ENCODE measurements around the gene GALNT8. TPM values are rescaled to one million over a fixed set of nuclear protein-coding genes. Genes with fewer than 3 reads are reported as not detected.

The GALNT8 gene
- total RNA-seq, 2 donors from 2014 or later, result 2.8 to 11.2 TPM

- DNase-seq, result no peak
- peaks cover 4% of the 10 kb centered on the region for H3K9me3 ChIP-seq (ENCODE audit: control insufficient read depth, low read length)
- Mint-ChIP-seq H3K4me1 (no peaks in the 10 kb centered on the region), H3K27ac (no peak overlapping the region), H3K9me3 (no peaks in the 10 kb centered on the region), H3K4me3 (no peak overlapping the region), H3K27me3 (ENCODE audit: insufficient read depth) (peaks cover 18% of the 10 kb centered on the region), H3K36me3 (ENCODE audit: low read depth) (no peaks in the 10 kb centered on the region)
- H3K4me1 ChIP-seq (ENCODE audit: control insufficient read depth, insufficient read depth, low read length), result no peaks in the 10 kb centered on the region
- H3K9ac ChIP-seq (ENCODE audit: extremely low read depth, low read length, poor library complexity, severe bottlenecking), result no peak overlapping the region
- H3K27ac ChIP-seq (ENCODE audit: low read depth, low read length), result no peak overlapping the region
- H3K36me3 ChIP-seq (ENCODE audit: control insufficient read depth, insufficient read depth, low read length), result no peaks in the 10 kb centered on the region
- peaks cover 23% of the 10 kb centered on the region for H3K27me3 ChIP-seq (ENCODE audit: control insufficient read depth, insufficient read depth, low read length, poor library complexity, severe bottlenecking)
- no peak overlapping the region for H3K4me3 ChIP-seq (ENCODE audit: low read length)
- no peak for TF ChIP-seq CTCF (conservative IDR thresholded peaks at IDR 0.05)
Observed at GRCh38 chr12:4800555-4800954, 80.4 kb downstream of the GALNT8 start.

GRCh38 chr12:4802841-4803240, 82.6 kb downstream of the GALNT8 start:
- H3K36me3 ChIP-seq (ENCODE audit: control insufficient read depth, insufficient read depth, low read length), result no peaks in the 10 kb centered on the region
- Mint-ChIP-seq H3K9me3 (no peaks in the 10 kb centered on the region), H3K27me3 (ENCODE audit: insufficient read depth) (peaks cover 37% of the 10 kb centered on the region), H3K27ac (no peak overlapping the region), H3K4me3 (no peak overlapping the region), H3K36me3 (ENCODE audit: low read depth) (no peaks in the 10 kb centered on the region), H3K4me1 (no peaks in the 10 kb centered on the region)
- no peak overlapping the region for H3K27ac ChIP-seq (ENCODE audit: low read depth, low read length)
- TF ChIP-seq CTCF (conservative IDR thresholded peaks at IDR 0.05), result no peak
- H3K4me3 ChIP-seq (ENCODE audit: low read length), result no peak overlapping the region
- peaks cover 4% of the 10 kb centered on the region for H3K9me3 ChIP-seq (ENCODE audit: control insufficient read depth, low read length)
- 93 to 100% methylated on average over 1 to 2 of the region's 2 CpGs for WGBS, 2 experiments (ENCODE audit: insufficient coverage in 1 of 2, insufficient read length in 1 of 2)
- H3K9ac ChIP-seq (ENCODE audit: extremely low read depth, low read length, poor library complexity, severe bottlenecking), result no peak overlapping the region
- peaks cover 35% of the 10 kb centered on the region for H3K27me3 ChIP-seq (ENCODE audit: control insufficient read depth, insufficient read depth, low read length, poor library complexity, severe bottlenecking)
- no peaks in the 10 kb centered on the region for H3K4me1 ChIP-seq (ENCODE audit: control insufficient read depth, insufficient read depth, low read length)
- no peak for DNase-seq

GRCh38 chr12:4806439-4807115, 86.4 kb downstream of the GALNT8 start:
- WGBS, 2 experiments (ENCODE audit: insufficient coverage in 1 of 2, insufficient read length in 1 of 2), result 80 to 85% methylated on average over 5 to 8 of the region's 8 CpGs

More at GRCh38 chr12:4806439-4807115, 86.4 kb downstream of the GALNT8 start:
- peaks cover 59% of the 10 kb centered on the region for H3K27me3 ChIP-seq (ENCODE audit: control insufficient read depth, insufficient read depth, low read length, poor library complexity, severe bottlenecking)
- Mint-ChIP-seq H3K9me3 (no peaks in the 10 kb centered on the region), H3K27me3 (ENCODE audit: insufficient read depth) (peaks cover 63% of the 10 kb centered on the region), H3K27ac (no peak overlapping the region), H3K4me1 (peaks cover 3% of the 10 kb centered on the region), H3K36me3 (ENCODE audit: low read depth) (peaks cover 6% of the 10 kb centered on the region), H3K4me3 (no peak overlapping the region)
- no peaks in the 10 kb centered on the region for H3K36me3 ChIP-seq (ENCODE audit: control insufficient read depth, insufficient read depth, low read length)
- no peak overlapping the region for H3K9ac ChIP-seq (ENCODE audit: extremely low read depth, low read length, poor library complexity, severe bottlenecking)
- DNase-seq, result no peak
- H3K4me3 ChIP-seq (ENCODE audit: low read length), result no peak overlapping the region
- no peak overlapping the region for H3K27ac ChIP-seq (ENCODE audit: low read depth, low read length)
- H3K9me3 ChIP-seq (ENCODE audit: control insufficient read depth, low read length), result no peaks in the 10 kb centered on the region
- no peak for TF ChIP-seq CTCF (conservative IDR thresholded peaks at IDR 0.05)
- no peaks in the 10 kb centered on the region for H3K4me1 ChIP-seq (ENCODE audit: control insufficient read depth, insufficient read depth, low read length)
